ENCODE measurements around the gene TBC1D16.

The TBC1D16 gene

DNA sequence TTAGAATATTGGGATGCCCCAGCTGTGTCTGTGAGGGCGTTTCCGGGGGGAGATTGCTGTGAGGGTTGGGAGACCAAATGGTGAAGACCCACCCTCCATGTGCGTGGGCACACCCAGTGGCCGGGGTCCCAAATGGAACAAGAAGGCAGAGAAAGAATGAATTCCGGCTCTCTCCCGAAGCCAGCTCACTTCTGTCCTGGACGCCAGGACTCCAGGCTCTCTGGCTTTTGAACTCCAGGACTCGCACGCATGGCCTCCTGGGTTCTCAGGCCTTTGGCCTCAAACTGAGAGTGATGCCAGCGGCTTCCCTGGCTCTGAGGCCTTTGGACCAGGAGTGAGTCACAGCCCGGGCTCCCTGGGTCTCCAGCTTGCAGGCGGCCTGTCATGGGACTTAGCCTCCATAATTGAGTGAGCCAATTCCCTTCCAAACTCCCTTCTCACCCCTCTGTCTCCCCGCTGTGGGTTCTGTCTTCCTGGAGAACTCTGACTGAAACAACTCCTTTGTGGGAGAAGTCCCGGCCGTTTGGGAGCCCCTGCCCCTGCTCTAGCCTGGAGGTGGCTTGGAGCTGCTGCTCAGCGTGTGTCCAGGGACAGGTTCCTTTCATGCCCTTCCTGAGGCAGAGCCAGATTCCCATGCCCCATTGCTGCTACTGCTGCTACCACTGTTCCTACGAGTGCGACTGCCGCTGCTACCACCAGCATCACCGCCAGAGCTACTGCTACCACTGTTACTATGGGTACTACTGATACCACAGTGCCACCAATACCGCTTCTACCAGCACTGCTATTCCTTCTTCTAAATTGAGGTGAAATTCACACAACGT, 146.6 kb downstream of the TBC1D16 start:
- DNase-seq (ENCODE audit: low read depth in 2 of 2) = no peak

DNA sequence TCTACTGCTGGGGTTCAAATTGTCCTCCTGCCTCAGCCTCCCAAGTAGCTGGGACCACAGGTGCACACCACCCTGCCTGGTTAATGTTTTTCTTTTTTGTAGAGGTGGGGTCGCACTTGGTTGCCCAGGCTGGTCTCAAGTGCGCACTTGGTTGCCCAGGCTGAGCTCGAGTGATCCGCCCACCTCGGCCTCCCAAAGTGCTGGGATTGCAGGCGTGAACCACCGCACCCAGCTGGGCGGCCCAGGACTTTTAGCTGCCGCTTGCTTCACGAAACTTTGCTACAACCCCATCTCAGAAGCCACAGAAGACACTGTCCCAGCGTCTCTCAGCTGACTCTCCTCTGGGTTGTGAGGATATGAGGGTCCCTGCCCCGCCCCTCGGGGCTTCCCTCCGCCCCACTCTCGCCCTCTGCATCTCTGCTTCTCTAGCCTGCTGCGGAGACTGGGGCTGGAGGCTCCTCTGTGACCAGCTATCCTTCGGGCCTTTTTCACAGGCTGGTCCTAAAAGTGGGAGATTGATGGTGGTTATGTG, 147.6 kb downstream of the TBC1D16 start:
- DNase-seq (ENCODE audit: low read depth in 2 of 2) = no peak

DNA sequence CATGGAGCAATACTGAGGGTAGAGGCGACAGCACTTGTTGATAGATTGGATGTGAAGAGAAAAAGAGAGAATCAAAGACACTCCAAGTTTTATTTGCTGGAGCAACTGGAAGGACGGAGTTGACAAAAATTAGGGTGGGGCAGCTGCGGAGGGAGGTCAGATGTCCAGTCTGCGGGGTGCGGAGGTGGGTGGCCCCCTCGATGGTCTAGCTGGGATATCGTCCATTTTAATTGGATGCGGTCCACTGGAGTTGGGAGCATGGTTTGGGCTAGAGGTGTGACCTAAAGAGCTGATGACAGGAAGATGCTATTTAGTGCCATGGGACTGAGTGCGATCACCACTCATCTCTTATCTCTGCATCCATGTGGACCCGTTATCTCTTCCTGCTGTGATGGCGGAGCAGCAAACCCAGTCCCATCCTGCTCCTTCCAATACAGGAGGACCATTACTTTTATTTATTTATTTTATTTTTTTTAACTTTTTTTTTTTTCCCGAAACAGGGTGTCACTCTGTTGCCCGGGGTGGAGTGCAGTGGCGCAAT, 148.2 kb downstream of the TBC1D16 start:
- DNase-seq (ENCODE audit: low read depth in 2 of 2) = no peak

DNA sequence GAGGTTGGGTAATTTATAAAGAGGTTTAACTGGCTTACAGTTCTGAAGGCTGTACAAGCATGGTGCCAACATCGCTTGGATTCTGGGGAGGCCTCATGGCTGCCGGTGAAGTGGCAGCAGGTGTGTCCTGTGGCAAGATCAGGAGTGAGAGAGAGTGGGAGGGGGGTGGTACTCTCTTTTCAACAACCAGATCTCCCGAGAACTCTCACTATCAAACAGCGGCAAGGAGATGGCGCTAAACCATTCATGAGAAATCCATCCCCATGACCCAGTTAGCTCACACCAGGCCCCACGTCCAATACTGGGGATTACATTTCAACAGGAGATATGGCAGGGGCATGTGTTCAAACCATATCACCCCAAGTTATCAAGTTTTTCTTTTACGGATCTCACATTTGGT, 152.5 kb downstream of the TBC1D16 start:
- DNase-seq (ENCODE audit: low read depth in 2 of 2) = no peak

Data from stimulated activated CD8-positive, alpha-beta memory T cell treated with anti-CD3 and anti-CD28 coated beads, Interleukin-7, amount 100 ng/mL, for 4 hours (primary cell).